ENCODE measurements around the gene PIH1D1. TPM values are rescaled to one million over a fixed set of nuclear protein-coding genes. Genes with fewer than 3 reads are reported as not detected.

The PIH1D1 gene
- total and polyA plus RNA-seq, 2 of the 13 experiments (the other 11 are each of a cell fraction or from before 2014, with no cell fraction given) = 110 to 137 TPM

DNA sequence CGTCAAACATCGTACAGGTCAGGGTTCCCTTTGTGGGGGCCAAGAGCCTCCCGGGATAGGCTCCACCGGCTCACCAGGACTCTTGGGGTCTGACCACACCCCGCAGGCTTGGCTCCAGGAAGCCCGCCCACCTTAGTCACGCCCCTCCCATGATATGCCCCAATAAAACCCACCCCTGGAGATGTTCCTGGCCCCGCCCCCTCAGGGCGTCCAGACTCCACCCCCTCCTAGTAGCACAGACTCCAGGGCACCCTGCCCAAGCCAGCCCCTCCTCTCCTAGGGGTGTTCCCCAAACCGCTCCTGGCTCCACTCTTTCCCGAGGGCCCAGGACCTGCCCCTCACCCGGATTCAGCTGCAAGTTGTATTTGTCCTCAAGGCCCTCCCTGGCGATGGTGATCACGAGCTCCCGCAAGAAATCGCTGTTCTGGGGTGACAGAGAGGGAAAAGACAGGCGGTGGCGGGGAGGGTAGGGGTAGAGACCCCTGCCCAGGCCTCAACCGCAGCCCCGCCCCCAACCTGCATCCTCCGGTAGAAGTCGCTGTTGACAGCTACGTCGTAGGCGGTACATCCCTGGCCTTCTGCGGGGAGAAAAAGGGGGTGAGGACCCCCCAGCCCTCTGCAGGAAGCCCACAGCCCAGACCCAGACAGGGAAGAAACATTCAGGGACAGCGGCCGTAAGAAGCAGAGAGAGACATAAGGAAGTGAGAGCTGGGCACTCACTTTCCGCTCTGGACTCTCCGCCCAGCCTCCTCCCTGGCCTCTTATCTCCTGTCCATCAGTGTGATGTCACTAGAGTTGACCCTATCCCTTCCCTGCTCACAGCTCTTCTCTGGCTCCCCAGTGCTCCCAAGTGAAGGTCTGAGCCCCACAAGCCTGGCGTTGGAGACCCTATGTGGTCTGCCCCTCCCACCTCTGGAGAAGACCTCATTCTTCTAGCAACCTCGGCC is 3.9 kb downstream of the PIH1D1 start:
- Histone ChIP-seq H3K27me3 (ENCODE audit: control insufficient read depth in 1 of 2, insufficient read depth in 2 of 2, low read length in 2 of 2) (no peaks in the 10 kb centered on the region; a peak in 1 of 5 replicates), H3K9me3 (ENCODE audit: low read length) (no peaks in the 10 kb centered on the region), H3K4me3 (replicated peaks in 1 of 3; ENCODE audit: insufficient read depth in 1 of 3, low read depth in 2 of 3, low read length in 3 of 3) (no peak overlapping the region), H3K36me3 (replicated peaks in 1 of 2; ENCODE audit: control insufficient read depth in 1 of 2, insufficient read depth in 2 of 2, low read length in 2 of 2) (peaks cover 6 to 25% of the 10 kb centered on the region in 2 experiments; a peak in 3 of 5 replicates), H3K9ac (ENCODE audit: insufficient read depth, low read depth, low read length) (no peak overlapping the region), H4K20me1 (ENCODE audit: insufficient read depth, low read length) (no peaks in the 10 kb centered on the region), H3K4me2 (ENCODE audit: low read depth, low read length) (no peak overlapping the region), H3K79me2 (ENCODE audit: insufficient read depth, low read length) (peaks cover 17% of the 10 kb centered on the region), H2AFZ (ENCODE audit: low read length) (no peak overlapping the region), H3K27ac (ENCODE audit: extremely low read length, insufficient read depth, low read length) (no peak overlapping the region), H3K4me1 (ENCODE audit: insufficient read depth, low read length) (peaks cover 32% of the 10 kb centered on the region)
- FAIRE-seq = no peak
- no peak for DNase-seq (ENCODE audit: low spot score)
- no peak for ATAC-seq
- 95% methylated on average over 25 of the region's 32 CpGs for WGBS (ENCODE audit: low lambda C conversion rate)
- no TSS peak for BruUV-seq (replicated peaks)
- ChIA-PET CTCF (ENCODE audit: low intra/inter-chr PET ratio, low total read pairs) (no interaction called here), POLR2A (no interaction called here)
- in situ Hi-C loops (cut with HindIII; ENCODE audit: extremely low pct_ligation_motif_present, low pct_unique_long_range_greater_than_20kb) (no loop called here), intact Hi-C loops (cut with micrococcal nuclease; ENCODE audit: unreplicated experiment) (no loop called here)
- TF ChIP-seq SNRNP70 (IDR thresholded peaks at IDR 0.05; ENCODE audit: low read depth, low read length) (no peak), POLR2A (IDR thresholded peaks at IDR 0.05; ENCODE audit: insufficient read depth in 1 of 2, low read depth in 2 of 2, low read length in 2 of 2) (0 out of 4 replicates have a peak, but pooled peaks of 1 of the 2 experiments have one; percentile 20), RBFOX2 (IDR thresholded peaks at IDR 0.05; ENCODE audit: low read depth, low read length) (peak; percentile 51), ELF3 (CRISPR knock-in tag; IDR thresholded peaks at IDR 0.05) (no peak), RBM22 (optimal IDR thresholded peaks at IDR 0.05; ENCODE audit: low read length) (peak; percentile 26), HNRNPLL (IDR thresholded peaks at IDR 0.05; ENCODE audit: low read depth, low read length, poor library complexity, severe bottlenecking) (no peak), ZNF572 (CRISPR knock-in tag; IDR thresholded peaks at IDR 0.05) (no peak), AGO2 (optimal IDR thresholded peaks at IDR 0.05; ENCODE audit: low read depth, low read length) (peak; percentile 59), NCOA5 (CRISPR knock-in tag; IDR thresholded peaks at IDR 0.05) (no peak)
- TF ChIP-seq, protein P1, sequence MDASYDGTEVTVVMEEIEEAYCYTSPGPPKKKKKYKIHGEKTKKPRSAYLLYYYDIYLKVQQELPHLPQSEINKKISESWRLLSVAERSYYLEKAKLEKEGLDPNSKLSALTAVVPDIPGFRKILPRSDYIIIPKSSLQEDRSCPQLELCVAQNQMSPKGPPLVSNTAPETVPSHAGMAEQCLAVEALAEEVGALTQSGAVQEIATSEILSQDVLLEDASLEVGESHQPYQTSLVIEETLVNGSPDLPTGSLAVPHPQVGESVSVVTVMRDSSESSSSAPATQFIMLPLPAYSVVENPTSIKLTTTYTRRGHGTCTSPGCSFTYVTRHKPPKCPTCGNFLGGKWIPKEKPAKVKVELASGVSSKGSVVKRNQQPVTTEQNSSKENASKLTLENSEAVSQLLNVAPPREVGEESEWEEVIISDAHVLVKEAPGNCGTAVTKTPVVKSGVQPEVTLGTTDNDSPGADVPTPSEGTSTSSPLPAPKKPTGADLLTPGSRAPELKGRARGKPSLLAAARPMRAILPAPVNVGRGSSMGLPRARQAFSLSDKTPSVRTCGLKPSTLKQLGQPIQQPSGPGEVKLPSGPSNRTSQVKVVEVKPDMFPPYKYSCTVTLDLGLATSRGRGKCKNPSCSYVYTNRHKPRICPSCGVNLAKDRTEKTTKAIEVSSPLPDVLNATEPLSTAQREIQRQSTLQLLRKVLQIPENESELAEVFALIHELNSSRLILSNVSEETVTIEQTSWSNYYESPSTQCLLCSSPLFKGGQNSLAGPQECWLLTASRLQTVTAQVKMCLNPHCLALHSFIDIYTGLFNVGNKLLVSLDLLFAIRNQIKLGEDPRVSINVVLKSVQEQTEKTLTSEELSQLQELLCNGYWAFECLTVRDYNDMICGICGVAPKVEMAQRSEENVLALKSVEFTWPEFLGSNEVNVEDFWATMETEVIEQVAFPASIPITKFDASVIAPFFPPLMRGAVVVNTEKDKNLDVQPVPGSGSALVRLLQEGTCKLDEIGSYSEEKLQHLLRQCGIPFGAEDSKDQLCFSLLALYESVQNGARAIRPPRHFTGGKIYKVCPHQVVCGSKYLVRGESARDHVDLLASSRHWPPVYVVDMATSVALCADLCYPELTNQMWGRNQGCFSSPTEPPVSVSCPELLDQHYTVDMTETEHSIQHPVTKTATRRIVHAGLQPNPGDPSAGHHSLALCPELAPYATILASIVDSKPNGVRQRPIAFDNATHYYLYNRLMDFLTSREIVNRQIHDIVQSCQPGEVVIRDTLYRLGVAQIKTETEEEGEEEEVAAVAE (CRISPR knock-in tag; IDR thresholded peaks at IDR 0.05; ENCODE audit: borderline replicate concordance) = no peak
- TF ChIP-seq, protein P2, sequence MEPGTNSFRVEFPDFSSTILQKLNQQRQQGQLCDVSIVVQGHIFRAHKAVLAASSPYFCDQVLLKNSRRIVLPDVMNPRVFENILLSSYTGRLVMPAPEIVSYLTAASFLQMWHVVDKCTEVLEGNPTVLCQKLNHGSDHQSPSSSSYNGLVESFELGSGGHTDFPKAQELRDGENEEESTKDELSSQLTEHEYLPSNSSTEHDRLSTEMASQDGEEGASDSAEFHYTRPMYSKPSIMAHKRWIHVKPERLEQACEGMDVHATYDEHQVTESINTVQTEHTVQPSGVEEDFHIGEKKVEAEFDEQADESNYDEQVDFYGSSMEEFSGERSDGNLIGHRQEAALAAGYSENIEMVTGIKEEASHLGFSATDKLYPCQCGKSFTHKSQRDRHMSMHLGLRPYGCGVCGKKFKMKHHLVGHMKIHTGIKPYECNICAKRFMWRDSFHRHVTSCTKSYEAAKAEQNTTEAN (CRISPR knock-in tag; conservative IDR thresholded peaks at IDR 0.05) = no peak
- TF ChIP-seq, protein P3, sequence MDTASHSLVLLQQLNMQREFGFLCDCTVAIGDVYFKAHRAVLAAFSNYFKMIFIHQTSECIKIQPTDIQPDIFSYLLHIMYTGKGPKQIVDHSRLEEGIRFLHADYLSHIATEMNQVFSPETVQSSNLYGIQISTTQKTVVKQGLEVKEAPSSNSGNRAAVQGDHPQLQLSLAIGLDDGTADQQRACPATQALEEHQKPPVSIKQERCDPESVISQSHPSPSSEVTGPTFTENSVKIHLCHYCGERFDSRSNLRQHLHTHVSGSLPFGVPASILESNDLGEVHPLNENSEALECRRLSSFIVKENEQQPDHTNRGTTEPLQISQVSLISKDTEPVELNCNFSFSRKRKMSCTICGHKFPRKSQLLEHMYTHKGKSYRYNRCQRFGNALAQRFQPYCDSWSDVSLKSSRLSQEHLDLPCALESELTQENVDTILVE (CRISPR knock-in tag; IDR thresholded peaks at IDR 0.05) = no peak
